ENCODE measurements around the gene INTS11. TPM values are rescaled to one million over a fixed set of nuclear protein-coding genes. Genes with fewer than 3 reads are reported as not detected.

Gene INTS11
- total and polyA plus RNA-seq, 2 donors = 45.9 to 134 TPM

DNA sequence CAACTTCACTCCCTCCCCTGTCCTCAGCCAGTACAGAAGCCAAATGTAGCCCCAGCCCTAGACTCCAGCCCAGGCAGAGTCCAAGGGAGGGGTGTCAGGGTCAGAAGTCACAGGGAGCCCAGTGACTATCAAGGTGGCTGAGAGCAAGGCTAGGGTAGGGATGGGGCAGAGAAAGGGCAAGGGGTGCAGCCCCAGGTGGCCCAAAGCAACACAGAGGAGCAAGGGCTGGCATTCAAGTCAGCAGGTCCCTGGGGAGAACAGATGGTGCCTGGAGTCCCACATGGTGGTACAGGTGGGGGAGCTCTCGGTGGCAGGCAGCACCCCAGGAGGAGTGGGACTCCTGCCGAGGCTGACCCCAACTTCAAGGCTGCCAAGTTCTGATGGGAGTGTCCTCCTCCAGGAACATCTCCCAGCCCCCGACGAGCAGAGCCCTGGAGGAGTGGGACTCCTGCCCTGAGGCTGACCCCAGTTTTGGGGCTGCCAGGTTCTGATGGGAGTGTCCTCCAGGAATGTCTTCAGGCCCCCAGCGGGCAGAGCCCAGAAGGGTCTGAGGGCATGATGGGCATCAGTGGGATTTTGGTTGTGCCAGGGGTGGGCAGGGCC, 28.4 kb upstream of the INTS11 start:
- Histone ChIP-seq H3K27ac (ENCODE audit: low read depth) (no peak overlapping the region), H3K4me3 (ENCODE audit: low read depth, low read length) (no peak overlapping the region), H3K36me3 (ENCODE audit: insufficient read depth) (no peaks in the 10 kb centered on the region), H3K4me1 (ENCODE audit: insufficient read depth) (peaks cover 2% of the 10 kb centered on the region)
- WGBS = 32% methylated on average over 5 of the region's 5 CpGs
- DNase-seq (ENCODE audit: extremely low spot score) = no peak

- no peak overlapping the region for H3K4me3 ChIP-seq (ENCODE audit: low read depth, low read length)
- H3K4me1 ChIP-seq (ENCODE audit: insufficient read depth) = peaks cover 2% of the 10 kb centered on the region
- DNase-seq (ENCODE audit: extremely low spot score) = no peak
- no peaks in the 10 kb centered on the region for H3K36me3 ChIP-seq (ENCODE audit: insufficient read depth)
- 38% methylated on average over 29 of the region's 29 CpGs for WGBS
- H3K27ac ChIP-seq (ENCODE audit: low read depth) = no peak overlapping the region
Measured at GRCh38 chr1:1351511-1352427, 27.3 kb upstream of the INTS11 start.

- Histone ChIP-seq H3K4me3 (ENCODE audit: low read depth, low read length) (peak within 1 kb of the TSS; percentile 86), H3K27ac (ENCODE audit: low read depth) (peak within 1 kb of the TSS; percentile 86), H3K4me1 (ENCODE audit: insufficient read depth) (peaks cover 2% of the 10 kb centered on the region), H3K36me3 (ENCODE audit: insufficient read depth) (no peaks in the 10 kb centered on the region)
- under 1% methylated on average over 120 of the region's 122 CpGs for WGBS
- DNase-seq (ENCODE audit: extremely low spot score) = no peak
Measured at GRCh38 chr1:1349256-1350012, 25.0 kb upstream of the INTS11 start, which contains the start of gene DVL1. DVL1 (minus strand) TSS chr1:1349418; CDS start chr1:1349065, 353 bp downstream.

DNA sequence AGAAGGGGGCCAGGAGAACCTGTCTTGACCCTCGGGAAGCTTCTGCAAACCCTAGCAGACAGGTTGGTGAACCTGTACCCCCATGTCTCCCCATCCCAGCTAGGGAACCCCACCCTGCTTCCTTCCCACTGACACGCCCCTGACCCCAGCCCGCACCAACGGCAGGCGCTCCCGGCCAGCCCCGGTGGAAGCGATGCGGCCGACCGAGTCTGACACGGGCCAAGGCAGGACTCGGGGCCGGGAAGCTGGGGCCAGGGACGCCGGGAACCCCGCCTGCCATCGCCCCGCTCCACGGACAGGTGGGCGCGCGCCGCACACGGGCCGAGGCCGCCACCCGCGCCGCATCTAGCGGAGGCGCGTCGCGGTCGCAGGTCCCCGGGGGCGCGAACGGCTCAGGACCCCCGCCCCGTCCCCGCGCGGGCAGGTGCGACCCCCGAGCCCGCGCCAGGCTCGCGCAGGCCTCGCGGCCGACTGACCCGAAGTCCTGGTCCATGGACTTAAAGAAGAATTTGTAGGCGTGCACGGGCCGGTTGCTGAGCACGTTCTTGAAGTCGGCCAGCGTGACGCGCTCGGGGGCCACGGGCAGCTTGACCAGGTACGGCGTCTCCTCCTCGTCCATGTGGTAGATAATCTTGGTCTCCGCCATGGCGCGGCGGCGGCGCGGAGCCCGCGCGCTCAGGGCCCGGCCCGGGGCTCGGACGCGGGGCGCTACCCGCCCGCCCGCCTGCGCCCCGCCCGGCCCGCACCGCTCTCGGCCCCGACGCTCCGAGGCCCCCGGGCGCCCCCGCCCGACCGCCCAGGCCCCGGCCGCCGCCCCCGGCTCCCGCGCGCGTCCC, 24.2 kb upstream of the INTS11 start:
- peaks cover 2% of the 10 kb centered on the region for H3K4me1 ChIP-seq (ENCODE audit: insufficient read depth)
- no peak for DNase-seq (ENCODE audit: extremely low spot score)
- WGBS = under 1% methylated on average over 109 of the region's 109 CpGs
- H3K27ac ChIP-seq (ENCODE audit: low read depth) = peak overlapping the region; percentile 27
- H3K4me3 ChIP-seq (ENCODE audit: low read depth, low read length) = peak overlapping the region; percentile 86
- H3K36me3 ChIP-seq (ENCODE audit: insufficient read depth) = no peaks in the 10 kb centered on the region

- Histone ChIP-seq H3K4me1 (ENCODE audit: insufficient read depth) (peaks cover 2% of the 10 kb centered on the region), H3K36me3 (ENCODE audit: insufficient read depth) (no peaks in the 10 kb centered on the region), H3K27ac (ENCODE audit: low read depth) (peak overlapping the region; percentile 47), H3K4me3 (ENCODE audit: low read depth, low read length) (peak overlapping the region; percentile 86)
- no peak for DNase-seq (ENCODE audit: extremely low spot score)
- 32% methylated on average over 26 of the region's 26 CpGs for WGBS
Measured at GRCh38 chr1:1347663-1348419, 23.4 kb upstream of the INTS11 start.

- WGBS = 85% methylated on average over 10 of the region's 10 CpGs
Measured at GRCh38 chr1:1347026-1347595, 22.7 kb upstream of the INTS11 start.

DNA sequence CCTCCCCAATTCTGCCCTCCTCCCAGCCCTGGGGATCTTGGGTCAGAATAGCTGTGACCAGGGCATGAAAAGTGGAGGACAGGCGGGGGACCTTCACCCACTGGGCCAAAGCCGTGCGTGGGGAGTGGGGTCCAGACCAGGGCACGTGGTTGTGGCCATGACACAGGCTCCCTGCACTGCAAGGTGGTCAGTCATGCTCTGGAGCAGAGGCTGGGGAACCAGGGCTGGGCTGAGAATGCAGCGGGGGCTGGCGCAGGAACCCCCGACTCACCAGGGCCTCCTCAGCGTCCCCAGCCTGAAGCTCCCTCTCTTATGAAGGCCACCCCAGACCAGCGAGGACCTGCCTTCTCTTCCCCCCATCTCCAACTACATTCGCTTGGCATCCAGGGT, 22.0 kb upstream of the INTS11 start:
- Histone ChIP-seq H3K36me3 (ENCODE audit: insufficient read depth) (no peaks in the 10 kb centered on the region), H3K4me3 (ENCODE audit: low read depth, low read length) (no peak overlapping the region), H3K27ac (ENCODE audit: low read depth) (no peak overlapping the region), H3K4me1 (ENCODE audit: insufficient read depth) (peaks cover 2% of the 10 kb centered on the region)
- WGBS = 89% methylated on average over 10 of the region's 10 CpGs
- DNase-seq (ENCODE audit: extremely low spot score) = no peak

More at GRCh38 chr1:1347026-1347595, 22.7 kb upstream of the INTS11 start:
- Histone ChIP-seq H3K4me3 (ENCODE audit: low read depth, low read length) (no peak overlapping the region), H3K36me3 (ENCODE audit: insufficient read depth) (no peaks in the 10 kb centered on the region), H3K4me1 (ENCODE audit: insufficient read depth) (peaks cover 2% of the 10 kb centered on the region), H3K27ac (ENCODE audit: low read depth) (no peak overlapping the region)
- no peak for DNase-seq (ENCODE audit: extremely low spot score)

GRCh38 chr1:1345860-1346500, 21.5 kb upstream of the INTS11 start:
- Histone ChIP-seq H3K4me1 (ENCODE audit: insufficient read depth) (peaks cover 2% of the 10 kb centered on the region), H3K36me3 (ENCODE audit: insufficient read depth) (no peaks in the 10 kb centered on the region), H3K4me3 (ENCODE audit: low read depth, low read length) (no peak overlapping the region), H3K27ac (ENCODE audit: low read depth) (no peak overlapping the region)
- DNase-seq (ENCODE audit: extremely low spot score) = no peak
- WGBS = 58% methylated on average over 12 of the region's 12 CpGs

GRCh38 chr1:1345384-1345783, 20.9 kb upstream of the INTS11 start:
- no peak overlapping the region for H3K4me3 ChIP-seq (ENCODE audit: low read depth, low read length)
- 76% methylated on average over 16 of the region's 16 CpGs for WGBS
- H3K36me3 ChIP-seq (ENCODE audit: insufficient read depth) = no peaks in the 10 kb centered on the region
- no peak for DNase-seq (ENCODE audit: extremely low spot score)
- H3K27ac ChIP-seq (ENCODE audit: low read depth) = no peak overlapping the region
- peaks cover 2% of the 10 kb centered on the region for H3K4me1 ChIP-seq (ENCODE audit: insufficient read depth)

DNA sequence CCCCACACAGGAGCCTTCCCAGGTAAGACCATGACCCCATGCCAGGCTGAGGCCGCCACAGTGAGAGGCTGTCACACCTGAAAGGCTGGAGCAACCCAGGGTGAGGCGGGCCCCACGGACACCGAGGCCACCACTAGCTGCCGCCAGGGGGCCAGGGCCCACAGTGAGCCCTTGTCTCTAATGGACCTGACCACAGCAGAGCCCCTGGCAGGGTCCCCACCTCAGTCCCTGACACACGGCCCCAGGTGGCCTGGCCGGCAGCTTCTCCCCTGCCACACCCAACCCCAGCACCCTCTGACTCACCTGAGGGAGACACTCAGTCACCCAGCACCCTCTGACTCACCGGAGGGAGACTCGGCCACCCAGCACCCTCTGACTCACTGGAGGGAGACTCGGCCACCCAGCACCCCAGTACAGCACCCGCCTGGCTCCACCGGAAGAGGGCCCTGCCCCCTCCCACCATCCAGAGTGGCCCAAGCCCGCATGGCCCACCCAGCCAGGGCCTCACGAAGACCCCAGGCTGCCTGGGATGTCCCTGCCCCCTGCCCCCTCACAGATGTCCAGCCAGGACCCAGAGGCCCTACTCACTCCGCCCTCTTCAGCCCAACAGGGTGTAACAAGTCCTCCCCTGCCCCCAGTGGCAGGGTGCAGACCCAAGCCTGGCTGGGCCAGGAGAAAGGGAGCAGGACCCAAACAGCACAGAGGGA, 20.3 kb upstream of the INTS11 start:
- 70% methylated on average over 15 of the region's 15 CpGs for WGBS
- H3K4me3 ChIP-seq (ENCODE audit: low read depth, low read length) = no peak overlapping the region
- no peaks in the 10 kb centered on the region for H3K36me3 ChIP-seq (ENCODE audit: insufficient read depth)
- DNase-seq (ENCODE audit: extremely low spot score) = no peak
- peaks cover 2% of the 10 kb centered on the region for H3K4me1 ChIP-seq (ENCODE audit: insufficient read depth)
- no peak overlapping the region for H3K27ac ChIP-seq (ENCODE audit: low read depth)

DNA sequence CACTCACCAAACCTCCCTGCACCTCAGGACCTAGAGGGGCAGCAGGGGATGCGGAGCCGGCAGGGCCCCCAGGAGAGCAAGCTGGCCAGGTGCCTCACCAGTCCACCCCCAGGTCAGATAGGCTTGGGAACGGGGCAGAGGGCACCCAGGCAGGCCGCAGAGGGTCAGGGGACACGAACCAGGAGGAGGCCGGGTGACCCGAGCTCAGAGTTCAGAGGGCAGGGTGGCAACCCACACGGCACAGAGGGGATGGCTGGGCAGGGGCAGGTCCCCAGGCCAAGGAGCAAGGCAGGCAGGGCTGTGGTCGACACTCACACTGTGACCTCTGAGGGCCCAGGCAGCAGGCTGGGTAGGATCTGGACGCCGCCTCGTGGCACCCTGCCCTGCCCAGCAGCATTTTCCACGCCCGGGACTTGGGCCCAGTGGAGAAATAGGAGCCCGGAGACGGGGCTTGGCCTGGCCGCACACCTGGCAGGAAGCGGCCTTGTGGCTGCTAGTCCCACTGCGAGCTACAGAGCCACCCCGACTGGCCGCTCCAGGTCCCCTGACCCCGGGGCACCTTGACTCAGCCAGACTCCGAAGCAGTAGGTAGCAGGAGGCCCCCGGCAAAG, 19.5 kb upstream of the INTS11 start:
- DNase-seq (ENCODE audit: extremely low spot score) = no peak
- 89% methylated on average over 24 of the region's 24 CpGs for WGBS
- Histone ChIP-seq H3K4me1 (ENCODE audit: insufficient read depth) (peaks cover 2% of the 10 kb centered on the region), H3K4me3 (ENCODE audit: low read depth, low read length) (no peak overlapping the region), H3K36me3 (ENCODE audit: insufficient read depth) (peaks cover 2% of the 10 kb centered on the region), H3K27ac (ENCODE audit: low read depth) (no peak overlapping the region)
